SK-N-DZ (cell line): ENCODE results near the gene PAK1.
"Not testable (repeated sequence)": the region's sequence is repeated elsewhere in the genome, so short reads cannot be mapped to it uniquely, and the experiment has no call there.

ENCODE experiments used
- DNase-seq: peaks from one replicate; pipeline ENCODE4 v3.0.0-alpha.2; 2015; ENCODE audit warnings: low spot score

PAK1 gene

GRCh38 chr11:77309401-77310085 is 164.4 kb downstream of the PAK1 start:
- DNase-seq: no peak

GRCh38 chr11:77308838-77309237 is 165.1 kb downstream of the PAK1 start:
- no peak for DNase-seq

- peak; percentile 37 for DNase-seq
Measured at GRCh38 chr11:77303328-77303727, 170.6 kb downstream of the PAK1 start.

- peak; percentile 90 for DNase-seq
Measured at GRCh38 chr11:77302752-77303151, 171.1 kb downstream of the PAK1 start.

GRCh38 chr11:77301510-77301909 is 172.4 kb downstream of the PAK1 start, which contains the start of gene GDPD4:
TSS of gene GDPD4 (minus strand) at chr11:77301686. CDS start at chr11:77285137, 16,549 bp downstream.
- no peak for DNase-seq

- DNase-seq: no peak
Measured at GRCh38 chr11:77300695-77301094, 173.2 kb downstream of the PAK1 start.

- not testable (repeated sequence) for DNase-seq
Measured at GRCh38 chr11:77300028-77300427, 173.9 kb downstream of the PAK1 start.

- DNase-seq: no peak
Measured at GRCh38 chr11:77299528-77299993, 174.3 kb downstream of the PAK1 start.

- no peak for DNase-seq
Measured at GRCh38 chr11:77294040-77294439, 179.9 kb downstream of the PAK1 start.

- no peak for DNase-seq
Measured at GRCh38 chr11:77289737-77290136, 184.2 kb downstream of the PAK1 start.

GRCh38 chr11:77287615-77288273 is 186.2 kb downstream of the PAK1 start:
- DNase-seq: no peak

- no peak for DNase-seq
Measured at GRCh38 chr11:77287136-77287535, 186.8 kb downstream of the PAK1 start.

- no peak for DNase-seq
Measured at GRCh38 chr11:77284476-77285468, 189.1 kb downstream of the PAK1 start.

GRCh38 chr11:77283101-77283500 is 190.8 kb downstream of the PAK1 start:
- no peak for DNase-seq

- no peak for DNase-seq
Measured at GRCh38 chr11:77278595-77279506, 195.0 kb downstream of the PAK1 start.

- no peak for DNase-seq
Measured at GRCh38 chr11:77276271-77276670, 197.6 kb downstream of the PAK1 start.
